Right lobe of liver (tissue), 6 donors: ENCODE measurements around the gene FAH. TPM values are rescaled to one million over a fixed set of nuclear protein-coding genes. Genes with fewer than 3 reads are reported as not detected.

ENCODE experiments used
- ATAC-seq, 4 donors: fragments of 200-7000 bp; cut with Tn5 transposase; one replicate each; pipeline ENCODE4 v1.9.1; 2020; ENCODE audit warnings: mild to moderate bottlenecking in 4 of 4, moderate library complexity in 4 of 4
- DNase-seq, 3 donors: peaks; one replicate each; pipeline ENCODE4 v3.0.0-alpha.2; 2020
- H3K27ac ChIP-seq, 3 donors: fragments of 200-600 bp; one replicate each; pipeline ENCODE4 v1.8.0; 2022
- H3K27me3 ChIP-seq, 2 donors: fragments of 200-600 bp; one replicate each; pipeline ENCODE4 v1.8.0; 2022
- H3K36me3 ChIP-seq, 4 donors: fragments of 200-600 bp; sonication (generic) in 1 of 4; one replicate each; pipeline versions ENCODE4 v1.5.1 to v1.8.0; 2017 to 2022; ENCODE audit warnings: control low read depth in 1 of 4
- H3K4me1 ChIP-seq, 4 donors: fragments of 200-600 bp; sonication (generic) in 1 of 4; one replicate each; pipeline versions ENCODE4 v1.5.1 to v1.8.0; 2017 to 2022; ENCODE audit warnings: control low read depth in 1 of 4
- H3K4me3 ChIP-seq, 3 donors: fragments of 200-600 bp; one replicate each; pipeline ENCODE4 v1.8.0; 2022
- H3K9me3 ChIP-seq, 4 donors: fragments of 200-600 bp; sonication (generic) in 1 of 4; one replicate each; pipeline versions ENCODE4 v1.5.1 to v1.8.0; 2017 to 2022; ENCODE audit warnings: control low read depth in 1 of 4
- POLR2A ChIP-seq: fragments of 450-650 bp; IDR thresholded peaks from one replicate; pipeline ENCODE4 v1.6.1; 2017; ENCODE audit warnings: antibody characterized with exemption, mild to moderate bottlenecking
- WGBS: methylation state at CpG from one replicate; pipeline ENCODE4 v1.1.6; 2018; ENCODE audit warnings: low coverage, low lambda C conversion rate; ENCODE audit not compliant: insufficient coverage; ENCODE audit errors: missing lambda C conversion rate; 5-methylcytosine and 5-hydroxymethylcytosine counted together
- intact Hi-C, 2 donors: fragments of 100-400 bp; cut with DNase I; formaldehyde crosslinking; loops; one replicate each; pipeline versions ENCODE4 v1.11.2 to v1.14.1; 2022
- total RNA-seq, 6 experiments: library from RNA; depleted of rRNA in 2 of 6; stranded (reverse); fragments of >200 nt in 2 of 6; fragmentation: NEBNext Ultra II Directional in 3 of 6; extraction: Animal tissue kit (Norgen Biotek cat#: 25700) in 3 of 6; gene quantifications; one replicate each; pipeline versions ENCODE4 v1.1.0 to v1.2.4, GENCODE V29; 2016 to 2023
- TF ChIP-seq, protein P1 (sequence below), 4 donors: fragments of 200-600 bp in 3 of 4; fragments of 450-650 bp in 1 of 4; IDR thresholded peaks; one replicate each; pipeline versions ENCODE4 v1.5.1 to v1.8.0; 2016 to 2022; ENCODE audit warnings: antibody characterized with exemption in 4 of 4, mild to moderate bottlenecking in 2 of 4
- donor health status: DM: no; HTN: yes; CAD: no.
- donor health status: DM: no; HTN: no; CAD: no.
- donor health status: DM: no; HTN: no; CAD: no.
- donor health status: DM: no; HTN: yes; CAD: no.
- donor health status: DM: no; HTN: yes; CAD: no.

The FAH gene
- total RNA-seq, 6 experiments from 2014 or later = 164 to 250 (median 219) TPM

DNA sequence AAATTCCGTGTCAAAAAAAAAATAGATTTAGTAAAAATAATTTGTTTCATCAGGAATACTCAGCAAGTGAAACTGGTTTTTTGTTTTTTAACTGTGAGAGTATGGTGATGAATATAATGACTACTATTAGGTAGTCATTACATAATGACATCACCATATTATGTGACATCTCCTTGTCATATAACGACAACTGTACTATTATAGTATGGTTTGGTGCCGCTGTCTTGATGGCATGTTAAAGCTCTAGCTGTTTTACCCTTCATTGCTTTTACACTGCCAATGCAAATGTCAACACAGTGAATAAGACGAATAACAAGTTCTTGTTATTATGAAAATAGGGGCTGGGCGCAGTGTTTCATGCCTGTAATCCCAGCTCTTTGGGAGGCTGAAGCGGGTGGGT lies 45.6 kb upstream of the FAH start:
- H3K27me3 ChIP-seq = no peaks in the 10 kb centered on the region
- H3K27ac ChIP-seq = no peak overlapping the region
- intact Hi-C loops = no loop called here
- no peaks in the 10 kb centered on the region for H3K9me3 ChIP-seq
- no peak overlapping the region for H3K4me3 ChIP-seq
- no peak for ATAC-seq
- DNase-seq = no peak
- 78% methylated on average over 5 of the region's 6 CpGs for WGBS
- H3K36me3 ChIP-seq = no peaks in the 10 kb centered on the region
- TF ChIP-seq POLR2A = no peak
- TF ChIP-seq, protein P1, sequence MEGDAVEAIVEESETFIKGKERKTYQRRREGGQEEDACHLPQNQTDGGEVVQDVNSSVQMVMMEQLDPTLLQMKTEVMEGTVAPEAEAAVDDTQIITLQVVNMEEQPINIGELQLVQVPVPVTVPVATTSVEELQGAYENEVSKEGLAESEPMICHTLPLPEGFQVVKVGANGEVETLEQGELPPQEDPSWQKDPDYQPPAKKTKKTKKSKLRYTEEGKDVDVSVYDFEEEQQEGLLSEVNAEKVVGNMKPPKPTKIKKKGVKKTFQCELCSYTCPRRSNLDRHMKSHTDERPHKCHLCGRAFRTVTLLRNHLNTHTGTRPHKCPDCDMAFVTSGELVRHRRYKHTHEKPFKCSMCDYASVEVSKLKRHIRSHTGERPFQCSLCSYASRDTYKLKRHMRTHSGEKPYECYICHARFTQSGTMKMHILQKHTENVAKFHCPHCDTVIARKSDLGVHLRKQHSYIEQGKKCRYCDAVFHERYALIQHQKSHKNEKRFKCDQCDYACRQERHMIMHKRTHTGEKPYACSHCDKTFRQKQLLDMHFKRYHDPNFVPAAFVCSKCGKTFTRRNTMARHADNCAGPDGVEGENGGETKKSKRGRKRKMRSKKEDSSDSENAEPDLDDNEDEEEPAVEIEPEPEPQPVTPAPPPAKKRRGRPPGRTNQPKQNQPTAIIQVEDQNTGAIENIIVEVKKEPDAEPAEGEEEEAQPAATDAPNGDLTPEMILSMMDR (IDR thresholded peaks at IDR 0.05) = no peak
- peaks cover 0 to 5% (median 0%) of the 10 kb centered on the region in 4 donors for H3K4me1 ChIP-seq

DNA sequence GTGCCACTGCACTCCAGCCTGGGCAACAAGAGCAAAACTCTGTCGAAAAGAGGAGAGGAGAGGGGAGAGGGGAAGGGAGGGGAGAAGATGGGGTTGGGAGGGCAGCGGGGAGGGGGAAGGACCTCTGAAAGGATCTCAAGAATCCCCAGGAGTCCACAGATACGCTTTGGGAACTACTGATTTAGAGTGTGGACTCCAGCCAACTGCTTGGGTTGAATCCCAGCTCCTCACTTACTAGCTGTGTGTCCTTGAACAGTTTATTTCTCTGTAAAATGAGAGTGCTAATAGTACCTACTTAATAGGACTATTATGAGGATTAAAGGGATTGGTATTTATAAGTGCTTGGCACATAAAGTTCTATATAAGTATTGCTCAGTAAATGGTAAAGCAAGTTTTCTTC lies 45.0 kb upstream of the FAH start:
- Histone ChIP-seq H3K4me1 (peaks cover 0 to 5% (median 0%) of the 10 kb centered on the region in 4 donors), H3K4me3 (no peak overlapping the region), H3K27ac (no peak overlapping the region), H3K36me3 (no peaks in the 10 kb centered on the region), H3K27me3 (no peaks in the 10 kb centered on the region), H3K9me3 (no peaks in the 10 kb centered on the region)
- TF ChIP-seq POLR2A = no peak
- TF ChIP-seq, protein P1 (IDR thresholded peaks at IDR 0.05) = no peak
- intact Hi-C loops = no loop called here
- ATAC-seq = no peak
- DNase-seq = no peak
- 56% methylated on average over 2 of the region's 3 CpGs for WGBS

DNA sequence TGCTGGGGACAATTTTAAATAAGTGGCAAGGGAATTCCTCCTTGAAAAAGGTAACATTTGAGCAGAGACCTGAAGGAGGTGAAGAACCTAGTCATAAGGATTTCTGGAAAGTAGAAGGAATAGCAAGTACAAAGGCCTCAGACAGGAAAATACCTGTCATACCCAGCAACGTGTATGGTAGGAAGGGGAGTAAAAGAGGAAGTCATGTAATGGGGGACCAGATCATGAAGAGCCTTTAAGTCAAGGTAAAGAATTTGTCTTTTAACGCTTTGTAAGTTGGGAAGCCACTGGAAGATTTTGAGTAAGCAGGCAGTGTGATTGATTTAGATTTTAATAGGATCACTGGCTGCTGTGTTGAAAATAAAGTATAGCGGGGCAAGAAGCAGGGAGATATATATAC lies 43.4 kb upstream of the FAH start:
- H3K4me3 ChIP-seq = no peak overlapping the region
- no peak overlapping the region for H3K27ac ChIP-seq
- H3K27me3 ChIP-seq = no peaks in the 10 kb centered on the region
- ATAC-seq (no peak), DNase-seq (no peak)
- H3K9me3 ChIP-seq = no peaks in the 10 kb centered on the region
- no peaks in the 10 kb centered on the region for H3K36me3 ChIP-seq
- TF ChIP-seq, protein P1 (IDR thresholded peaks at IDR 0.05) = no peak
- TF ChIP-seq POLR2A = no peak
- intact Hi-C loops = no loop called here
- H3K4me1 ChIP-seq = peaks cover 0 to 8% (median 3%) of the 10 kb centered on the region in 4 donors
- WGBS = 89% methylated on average over 2 of the region's 3 CpGs

DNA sequence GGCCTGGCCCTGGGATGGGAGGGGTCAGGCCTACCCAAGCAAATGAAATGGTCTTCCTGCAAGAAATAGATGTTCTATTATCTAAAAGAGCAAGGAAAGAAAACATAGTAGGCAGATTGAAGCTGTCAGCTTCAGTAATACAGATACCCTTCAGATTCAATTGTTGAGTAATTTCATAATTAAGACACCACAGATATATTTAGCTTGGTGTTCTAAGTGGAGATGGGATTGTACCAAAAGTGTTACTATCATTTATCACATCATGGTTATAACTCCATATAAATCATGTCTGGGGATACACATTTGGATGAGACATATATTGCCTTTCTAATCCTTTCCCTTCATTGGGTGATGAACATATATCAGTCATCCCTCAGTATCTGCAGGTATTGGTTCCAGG lies 41.9 kb upstream of the FAH start:
- ATAC-seq (no peak), DNase-seq (no peak)
- Histone ChIP-seq H3K9me3 (no peaks in the 10 kb centered on the region), H3K4me3 (no peak overlapping the region), H3K27ac (no peak overlapping the region), H3K4me1 (peaks cover 0 to 8% (median 0%) of the 10 kb centered on the region in 4 donors), H3K36me3 (no peaks in the 10 kb centered on the region), H3K27me3 (no peaks in the 10 kb centered on the region)
- intact Hi-C loops = no loop called here
- TF ChIP-seq, protein P1 (IDR thresholded peaks at IDR 0.05) = no peak
- TF ChIP-seq POLR2A = no peak

DNA sequence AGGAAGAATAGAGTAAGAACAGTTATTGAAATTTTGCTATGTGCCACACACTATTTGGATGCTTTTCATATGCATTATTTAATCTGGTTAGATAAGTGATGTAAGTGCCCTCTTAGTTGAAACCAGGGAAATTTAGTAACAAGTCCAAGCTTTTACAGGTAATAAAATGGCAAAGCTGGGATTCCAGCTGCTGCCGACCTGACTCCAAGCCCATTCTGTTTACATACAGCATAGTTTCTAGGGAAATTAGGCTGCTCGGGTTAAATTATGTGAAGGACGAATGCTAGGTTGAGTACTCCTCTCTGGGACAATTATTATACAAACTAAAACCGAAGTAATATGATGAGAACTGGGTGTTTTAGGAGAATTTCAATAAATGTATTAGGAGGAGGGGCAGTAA lies 38.7 kb upstream of the FAH start:
- Histone ChIP-seq H3K4me1 (peaks cover 0 to 8% (median 0%) of the 10 kb centered on the region in 4 donors), H3K27ac (no peak overlapping the region), H3K9me3 (no peaks in the 10 kb centered on the region), H3K36me3 (no peaks in the 10 kb centered on the region), H3K4me3 (no peak overlapping the region), H3K27me3 (no peaks in the 10 kb centered on the region)
- intact Hi-C loops = no loop called here
- WGBS = 34% methylated on average over 4 of the region's 4 CpGs
- no peak for TF ChIP-seq POLR2A
- TF ChIP-seq, protein P1 (IDR thresholded peaks at IDR 0.05) = no peak
- no peak for DNase-seq
- peak in 1 of 4 donors; percentile 45 for ATAC-seq
